PC-9 (cell line): ENCODE data around the gene CDH22.

Experiments
- EZH2 ChIP-seq: fragments of 200-600 bp; sonication (generic); IDR thresholded peaks from 2 replicates; pipeline ENCODE4 v1.8.0; 2017; ENCODE audit warnings: antibody characterized with exemption, low read depth
- TF ChIP-seq, protein P1 (sequence below): fragments of 200-600 bp; sonication (generic); conservative IDR thresholded peaks from 2 replicates; pipeline ENCODE4 v1.6.1; 2017; ENCODE audit warnings: mixed run types, antibody characterized with exemption, mild to moderate bottlenecking, moderate library complexity

DNA sequence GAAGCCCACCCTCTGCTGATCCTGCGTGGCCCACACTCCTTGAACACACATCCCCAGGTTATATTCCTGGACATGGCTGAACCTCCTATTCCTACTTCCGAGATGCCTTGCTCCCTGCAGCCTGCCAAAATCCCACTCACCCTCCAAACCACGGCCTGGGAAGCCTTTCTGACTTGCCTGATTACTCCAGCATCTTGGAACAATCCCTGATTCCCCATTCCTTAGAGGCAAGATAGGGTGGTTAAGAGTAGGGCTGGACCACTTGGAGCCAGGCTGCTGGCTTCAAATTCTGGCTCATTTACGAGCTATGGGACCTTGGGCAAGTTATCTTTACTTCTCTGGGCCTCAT is 45.9 kb upstream of the CDH22 start:
- TF ChIP-seq, protein P1, sequence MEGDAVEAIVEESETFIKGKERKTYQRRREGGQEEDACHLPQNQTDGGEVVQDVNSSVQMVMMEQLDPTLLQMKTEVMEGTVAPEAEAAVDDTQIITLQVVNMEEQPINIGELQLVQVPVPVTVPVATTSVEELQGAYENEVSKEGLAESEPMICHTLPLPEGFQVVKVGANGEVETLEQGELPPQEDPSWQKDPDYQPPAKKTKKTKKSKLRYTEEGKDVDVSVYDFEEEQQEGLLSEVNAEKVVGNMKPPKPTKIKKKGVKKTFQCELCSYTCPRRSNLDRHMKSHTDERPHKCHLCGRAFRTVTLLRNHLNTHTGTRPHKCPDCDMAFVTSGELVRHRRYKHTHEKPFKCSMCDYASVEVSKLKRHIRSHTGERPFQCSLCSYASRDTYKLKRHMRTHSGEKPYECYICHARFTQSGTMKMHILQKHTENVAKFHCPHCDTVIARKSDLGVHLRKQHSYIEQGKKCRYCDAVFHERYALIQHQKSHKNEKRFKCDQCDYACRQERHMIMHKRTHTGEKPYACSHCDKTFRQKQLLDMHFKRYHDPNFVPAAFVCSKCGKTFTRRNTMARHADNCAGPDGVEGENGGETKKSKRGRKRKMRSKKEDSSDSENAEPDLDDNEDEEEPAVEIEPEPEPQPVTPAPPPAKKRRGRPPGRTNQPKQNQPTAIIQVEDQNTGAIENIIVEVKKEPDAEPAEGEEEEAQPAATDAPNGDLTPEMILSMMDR, result no peak
- no peak for TF ChIP-seq EZH2
